Gastrocnemius medialis (tissue), 4 donors: ENCODE measurements around the gene CDK10. TPM values are rescaled to one million over a fixed set of nuclear protein-coding genes. Genes with fewer than 3 reads are reported as not detected.
A peak's percentile ranks its signal among the peaks of the same experiment; 100 is the strongest.
"Not testable (repeated sequence)": the region's sequence is repeated elsewhere in the genome, so short reads cannot be mapped to it uniquely, and the experiment has no call there.

Experiments
- ATAC-seq, 2 donors: fragments of 150-250 bp; one replicate each; pipeline ENCODE4 v1.9.1; 2016
- DNase-seq, 2 donors: peaks; one replicate each; pipeline ENCODE4 v3.0.0-alpha.2; 2019
- H3K27ac ChIP-seq, 4 donors: fragments of 200-600 bp; sonication (generic); 1 replicate in 1 of 4; 2 replicates in 3 of 4; pipeline ENCODE4 v1.5.1; 2016 to 2018; ENCODE audit warnings: mild to moderate bottlenecking in 2 of 4, moderate library complexity in 1 of 4
- H3K27me3 ChIP-seq, 3 donors: fragments of 200-600 bp; sonication (generic) in 2 of 3; 1 replicate in 1 of 3; 2 replicates in 2 of 3; pipeline versions ENCODE4 v1.5.1 to v1.6.0; 2016 to 2019; ENCODE audit warnings: mild to moderate bottlenecking in 1 of 3, moderate library complexity in 1 of 3
- H3K36me3 ChIP-seq, 2 donors: fragments of 200-600 bp; sonication (generic) in 1 of 2; one replicate each; pipeline ENCODE4 v1.5.1; 2017 to 2018
- H3K4me1 ChIP-seq, 2 donors: fragments of 200-600 bp; sonication (generic) in 1 of 2; one replicate each; pipeline ENCODE4 v1.5.1; 2016 to 2017; ENCODE audit warnings: mild to moderate bottlenecking in 2 of 2
- H3K4me3 ChIP-seq, 4 donors: fragments of 200-600 bp; sonication (generic) in 3 of 4; 1 replicate in 1 of 4; 2 replicates in 3 of 4; pipeline ENCODE4 v1.5.1; 2016 to 2019; ENCODE audit warnings: mild to moderate bottlenecking in 2 of 4
- H3K9me3 ChIP-seq, 3 donors: fragments of 200-600 bp; sonication (generic) in 2 of 3; 1 replicate in 1 of 3; 2 replicates in 2 of 3; pipeline ENCODE4 v1.5.1; 2016 to 2019
- CTCF ChIP-seq, 5 experiments: fragments of 450-650 bp in 3 of 5; fragments of 200-600 bp in 2 of 5; sonication (generic) in 2 of 5; IDR thresholded peaks in 4 of 5; conservative IDR thresholded peaks in 1 of 5; 1 replicate in 4 of 5; 2 replicates in 1 of 5; pipeline ENCODE4 v1.5.1; 2016 to 2019; ENCODE audit warnings: antibody characterized with exemption in 5 of 5, mild to moderate bottlenecking in 3 of 5, moderate library complexity in 3 of 5
- POLR2A ChIP-seq, 2 donors: fragments of 450-650 bp; IDR thresholded peaks; one replicate each; pipeline ENCODE4 v1.6.1; 2017; ENCODE audit warnings: antibody characterized with exemption in 2 of 2, mild to moderate bottlenecking in 2 of 2, moderate library complexity in 2 of 2
- in situ Hi-C, 4 donors: fragments of 200-750 bp; cut with MboI; loops; one replicate each; pipeline versions ENCODE4 v1.15.0 to v1.8.0; 2017; ENCODE audit warnings: low sequenced_read_pairs in 4 of 4
- intact Hi-C: fragments of 100-400 bp; cut with DNase I; formaldehyde crosslinking; loops from one replicate; pipeline ENCODE4 v1.15.1; 2023; ENCODE audit warnings: low total_unique reads
- total RNA-seq, 4 donors: library from RNA; depleted of rRNA; stranded (reverse); fragments of >200 nt; gene quantifications; one replicate each; pipeline versions ENCODE4 v1.1.0 to v1.2.3, GENCODE V29; 2016

The CDK10 gene
- total RNA-seq, 4 donors from 2014 or later: 16.9 to 26.1 (median 19.7) TPM

GRCh38 chr16:89685916-89686315 lies 573 bp upstream of the CDK10 start:
- H3K27ac ChIP-seq: no peak overlapping the region
- H3K4me3 ChIP-seq: no peak overlapping the region
- in situ Hi-C loops: no loop called here
- DNase-seq (no peak), ATAC-seq (no peak)
- TF ChIP-seq CTCF (IDR thresholded peaks at IDR 0.05 in 4 of 5, conservative IDR thresholded peaks at IDR 0.05 in 1 of 5) (no peak), POLR2A (IDR thresholded peaks at IDR 0.05) (no peak)
- H3K9me3 ChIP-seq: no peaks in the 10 kb centered on the region
- intact Hi-C loops: loop anchor here (1.0 kb wide), 3 partner anchors 14 to 35 kb away; partner anchors contain the start of genes CHMP1A, SPATA33 and ZNF276
- peaks cover 11 to 19% of the 10 kb centered on the region in 2 donors for H3K4me1 ChIP-seq
- H3K36me3 ChIP-seq: peaks cover 0 to 8% of the 10 kb centered on the region in 2 donors
- no peaks in the 10 kb centered on the region for H3K27me3 ChIP-seq

DNA sequence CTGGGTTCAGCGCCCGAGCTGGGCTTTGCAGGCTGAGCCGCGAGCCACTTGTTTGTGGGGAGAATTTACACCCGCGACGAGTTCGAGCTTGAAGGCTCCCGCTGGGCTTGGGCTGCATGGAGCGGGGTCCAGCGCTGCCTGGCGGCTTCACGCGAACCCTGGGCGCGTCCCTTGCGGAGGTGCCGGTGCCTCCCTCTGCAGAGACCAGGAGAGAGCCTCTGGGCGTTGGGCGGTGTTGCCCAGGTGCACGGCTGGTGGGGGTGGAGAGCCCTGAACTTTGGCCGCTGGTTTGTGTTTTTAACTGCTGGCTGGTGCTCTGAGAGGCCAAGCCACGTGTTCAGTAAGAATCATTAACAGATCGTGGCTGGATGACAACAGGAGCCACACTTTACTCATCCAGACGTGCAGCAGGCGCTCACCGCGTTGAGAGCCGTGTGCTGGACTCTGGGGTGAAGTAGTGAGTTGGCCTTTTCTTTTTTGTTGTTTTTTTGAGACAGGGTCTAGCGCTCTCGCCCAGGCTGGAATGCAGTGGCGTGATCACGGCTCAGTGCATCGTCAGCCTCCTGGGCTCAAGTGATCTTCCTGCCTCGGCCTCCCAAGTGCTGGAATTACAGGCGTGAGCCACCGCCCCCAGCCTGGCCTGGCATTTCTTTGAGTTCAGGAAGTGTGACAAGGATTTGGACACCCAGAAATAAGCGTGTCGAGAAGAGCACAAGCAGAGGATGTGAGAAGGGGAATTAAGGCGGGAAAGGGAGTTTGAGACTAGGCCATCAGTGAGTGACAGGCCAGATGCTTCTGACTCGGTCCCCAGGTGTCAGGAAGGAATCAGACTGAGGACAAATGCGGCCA lies 827 bp downstream of the CDK10 start:
- DNase-seq: peak in 1 of 2 donors; percentile 7
- H3K9me3 ChIP-seq: no peaks in the 10 kb centered on the region
- ATAC-seq: peak in 1 of 2 donors; percentile 40
- H3K27me3 ChIP-seq: no peaks in the 10 kb centered on the region
- in situ Hi-C loops: no loop called here
- peak overlapping the region; percentile 86 to 90 (median 88) for H3K4me3 ChIP-seq
- H3K27ac ChIP-seq: peak overlapping the region; percentile 73 to 92 (median 90)
- intact Hi-C loops: no loop called here
- peaks cover 11 to 19% of the 10 kb centered on the region in 2 donors for H3K4me1 ChIP-seq
- TF ChIP-seq CTCF (IDR thresholded peaks at IDR 0.05 in 4 of 5, conservative IDR thresholded peaks at IDR 0.05 in 1 of 5) (no peak), POLR2A (IDR thresholded peaks at IDR 0.05) (no peak)
- H3K36me3 ChIP-seq: peaks cover 0 to 22% of the 10 kb centered on the region in 2 donors

GRCh38 chr16:89688395-89688794 lies 1.9 kb downstream of the CDK10 start:
- intact Hi-C loops: no loop called here
- Histone ChIP-seq H3K27ac (no peak overlapping the region), H3K9me3 (no peaks in the 10 kb centered on the region), H3K4me1 (peaks cover 11 to 19% of the 10 kb centered on the region in 2 donors), H3K36me3 (peaks cover 0 to 31% of the 10 kb centered on the region in 2 donors), H3K4me3 (no peak overlapping the region), H3K27me3 (no peaks in the 10 kb centered on the region)
- ATAC-seq: no peak
- DNase-seq: no peak
- in situ Hi-C loops: no loop called here
- TF ChIP-seq CTCF (IDR thresholded peaks at IDR 0.05 in 4 of 5, conservative IDR thresholded peaks at IDR 0.05 in 1 of 5) (no peak), POLR2A (IDR thresholded peaks at IDR 0.05) (no peak)

DNA sequence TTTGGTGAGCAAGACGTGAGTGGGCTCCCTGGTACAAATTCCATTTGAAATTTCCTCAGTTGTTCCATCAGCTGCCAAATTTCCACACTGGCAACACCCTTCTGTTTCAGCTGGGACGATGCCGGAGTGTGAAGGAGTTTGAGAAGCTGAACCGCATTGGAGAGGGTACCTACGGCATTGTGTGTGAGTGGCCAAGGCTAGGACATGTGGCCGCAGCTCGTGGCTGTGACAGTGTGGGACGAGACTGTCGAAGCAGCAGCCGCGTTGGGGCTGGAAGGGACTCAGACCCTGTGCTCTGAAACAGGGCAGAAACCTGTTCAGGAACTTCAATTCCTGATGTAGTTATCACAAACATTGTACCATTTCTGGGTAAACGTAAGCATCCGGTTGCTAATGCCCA lies 2.7 kb downstream of the CDK10 start:
- TF ChIP-seq POLR2A (IDR thresholded peaks at IDR 0.05) (no peak), CTCF (IDR thresholded peaks at IDR 0.05 in 4 of 5, conservative IDR thresholded peaks at IDR 0.05 in 1 of 5) (no peak)
- Histone ChIP-seq H3K4me3 (no peak overlapping the region), H3K27ac (no peak overlapping the region), H3K27me3 (no peaks in the 10 kb centered on the region), H3K36me3 (peaks cover 0 to 37% of the 10 kb centered on the region in 2 donors), H3K4me1 (peaks cover 11 to 19% of the 10 kb centered on the region in 2 donors), H3K9me3 (no peaks in the 10 kb centered on the region)
- intact Hi-C loops: no loop called here
- ATAC-seq: no peak
- DNase-seq: no peak
- in situ Hi-C loops: no loop called here

DNA sequence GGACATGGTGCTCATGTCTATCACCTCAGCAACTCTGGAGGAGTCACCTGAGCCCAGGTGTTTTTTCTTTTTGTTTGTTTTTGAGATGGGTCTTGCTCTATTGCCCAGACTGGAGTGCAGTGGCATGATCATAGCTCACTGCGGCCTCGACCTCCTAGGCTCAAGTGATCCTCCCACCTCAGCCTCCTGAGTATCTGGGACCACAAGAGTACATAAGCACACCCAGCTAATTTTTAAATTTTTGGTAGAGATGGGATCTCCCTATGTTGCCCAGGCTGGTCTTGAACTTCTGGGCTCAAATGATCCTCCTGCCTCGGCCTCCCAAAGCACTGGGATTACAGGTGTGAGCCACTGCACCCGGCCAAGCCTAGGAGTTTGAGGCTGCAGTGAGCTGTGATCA lies 3.1 kb downstream of the CDK10 start:
- H3K27ac ChIP-seq, H3K4me3 ChIP-seq, DNase-seq, intact Hi-C loops, H3K27me3 ChIP-seq, ATAC-seq, H3K9me3 ChIP-seq, in situ Hi-C loops: not testable (repeated sequence)
- Histone ChIP-seq H3K4me1 (peaks cover 11 to 19% of the 10 kb centered on the region in 2 donors), H3K36me3 (peaks cover 0 to 42% of the 10 kb centered on the region in 2 donors)
